Measurements from ENCODE around the gene HAPLN2. TPM values are rescaled to one million over a fixed set of nuclear protein-coding genes. Genes with fewer than 3 reads are reported as not detected.

The HAPLN2 gene
- total RNA-seq (under 1 TPM; 0.39 to 0.58 TPM), polyA plus RNA-seq (not detected), total RNA-seq (0 to 0.26 (median 0.11) reads per million in 6 experiments)

- Mint-ChIP-seq H3K36me3 (no peaks in the 10 kb centered on the region), H3K27ac (no peak within 1 kb of the TSS), H3K4me1 (peaks cover 0 to 4% (median under 1%) of the 10 kb centered on the region in 4 donors), H3K4me3 (no peak within 1 kb of the TSS), H3K27me3 (peaks cover 25 to 69% (median 55%) of the 10 kb centered on the region in 5 donors), H3K9me3 (no peaks in the 10 kb centered on the region)
- DNase-seq (no peak), ATAC-seq (peak in 1 of 2 donors; percentile 42)
- POLR2A ChIA-PET: interaction anchor here (0.7 kb wide), 1 partner anchor 12 kb away, joined by 9 read pairs; no protein-coding TSS in a partner anchor
These were observed at the start of gene HAPLN2 for GRCh38 chr1:156618853-156619581. Gene HAPLN2, plus strand, starts transcription at chr1:156619415. Its CDS starts 4,076 bp downstream, at chr1:156623491.

GRCh38 chr1:156571261-156571852, 47.9 kb upstream of the HAPLN2 start:
- POLR2A ChIA-PET: interaction anchor here (0.6 to 2.5 kb wide), 5 partner anchors 11 to 613 kb away, joined by 3 to 12 read pairs (median 5); no protein-coding TSS in a partner anchor
- Mint-ChIP-seq H3K9me3 (no peaks in the 10 kb centered on the region), H3K27ac (no peak overlapping the region), H3K36me3 (no peaks in the 10 kb centered on the region), H3K4me3 (peak overlapping the region in 6 of 10 donors; percentile 23 to 92 (median 42)), H3K27me3 (peaks cover 16 to 37% (median 28%) of the 10 kb centered on the region in 5 donors), H3K4me1 (peaks cover 12 to 20% (median 17%) of the 10 kb centered on the region in 4 donors)
- ATAC-seq (no peak), DNase-seq (no peak)

- no peaks in the 10 kb centered on the region for H3K9me3 Mint-ChIP-seq
- H3K27ac Mint-ChIP-seq: peak within 1 kb of the TSS in 8 of 10 donors; percentile 38 to 93 (median 76)
- ATAC-seq (peak; percentile 94 to 99), DNase-seq (peak; percentile 55 to 90 (median 68))
- POLR2A ChIA-PET: interaction anchor here (1.0 to 2.5 kb wide), 5 partner anchors 10 to 91 kb away, joined by 3 to 12 read pairs (median 4); no protein-coding TSS in a partner anchor
- H3K4me1 Mint-ChIP-seq: peaks cover 12 to 20% (median 17%) of the 10 kb centered on the region in 4 donors
- H3K27me3 Mint-ChIP-seq: peaks cover 16 to 37% (median 28%) of the 10 kb centered on the region in 5 donors
- H3K36me3 Mint-ChIP-seq: no peaks in the 10 kb centered on the region
- H3K4me3 Mint-ChIP-seq: peak within 1 kb of the TSS; percentile 72 to 92 (median 88)
These were observed 47.1 kb upstream of the HAPLN2 start, which contains the start of gene IQGAP3 for GRCh38 chr1:156571919-156572662. Gene IQGAP3, minus strand, starts transcription at chr1:156572565. Its CDS starts 36 bp downstream, at chr1:156572529.

- Mint-ChIP-seq H3K4me1 (peaks cover 12 to 20% (median 17%) of the 10 kb centered on the region in 4 donors), H3K27ac (peak overlapping the region in 6 of 10 donors; percentile 38 to 93 (median 76)), H3K36me3 (no peaks in the 10 kb centered on the region), H3K4me3 (peak overlapping the region; percentile 72 to 92 (median 88)), H3K27me3 (peaks cover 16 to 37% (median 28%) of the 10 kb centered on the region in 5 donors), H3K9me3 (no peaks in the 10 kb centered on the region)
- POLR2A ChIA-PET: interaction anchor here (1.0 to 2.5 kb wide), 3 partner anchors 10 to 71 kb away, joined by 3 to 12 read pairs (median 9); no protein-coding TSS in a partner anchor
- ATAC-seq (no peak), DNase-seq (no peak)
These were observed 46.6 kb upstream of the HAPLN2 start for GRCh38 chr1:156572663-156573018.

- Mint-ChIP-seq H3K4me3 (no peak overlapping the region), H3K9me3 (no peaks in the 10 kb centered on the region), H3K27ac (peak overlapping the region in 1 of 10 donors; percentile 25), H3K36me3 (no peaks in the 10 kb centered on the region), H3K4me1 (peaks cover 14 to 21% (median 19%) of the 10 kb centered on the region in 4 donors), H3K27me3 (peaks cover 16 to 37% (median 28%) of the 10 kb centered on the region in 5 donors)
- ATAC-seq (no peak), DNase-seq (no peak)
- POLR2A ChIA-PET: interaction anchor here (0.7 to 1.3 kb wide), 3 partner anchors 23 to 114 kb away, joined by 5 read pairs; no protein-coding TSS in a partner anchor
These were observed 45.1 kb upstream of the HAPLN2 start for GRCh38 chr1:156574039-156574633.

- Mint-ChIP-seq H3K27me3 (peaks cover 5 to 12% (median 10%) of the 10 kb centered on the region in 5 donors), H3K36me3 (peaks cover 0 to 3% (median 0%) of the 10 kb centered on the region in 3 donors), H3K27ac (peak overlapping the region in 1 of 10 donors; percentile 58), H3K9me3 (no peaks in the 10 kb centered on the region), H3K4me1 (peaks cover 20 to 32% (median 23%) of the 10 kb centered on the region in 4 donors), H3K4me3 (no peak overlapping the region)
- DNase-seq (no peak), ATAC-seq (no peak)
- POLR2A ChIA-PET: interaction anchor here (0.6 kb wide), 1 partner anchor 149 kb away, joined by 4 read pairs; no protein-coding TSS in a partner anchor
These were observed 41.7 kb upstream of the HAPLN2 start for GRCh38 chr1:156577550-156577949.

GRCh38 chr1:156578055-156578454, 41.2 kb upstream of the HAPLN2 start:
- H3K4me3 Mint-ChIP-seq: no peak overlapping the region
- peaks cover 20 to 32% (median 23%) of the 10 kb centered on the region in 4 donors for H3K4me1 Mint-ChIP-seq
- H3K36me3 Mint-ChIP-seq: peaks cover 0 to 3% (median 0%) of the 10 kb centered on the region in 3 donors
- peaks cover 1 to 7% (median 5%) of the 10 kb centered on the region in 5 donors for H3K27me3 Mint-ChIP-seq
- peak overlapping the region in 3 of 10 donors; percentile 20 to 81 (median 58) for H3K27ac Mint-ChIP-seq
- POLR2A ChIA-PET: interaction anchor here (0.6 to 6.2 kb wide), 4 partner anchors 13 to 76 kb away, joined by 3 to 163 read pairs (median 4); partner anchors contain the start of gene MEF2D
- ATAC-seq (no peak), DNase-seq (no peak)
- H3K9me3 Mint-ChIP-seq: no peaks in the 10 kb centered on the region

GRCh38 chr1:156579472-156579871, 39.7 kb upstream of the HAPLN2 start, which contains the start of gene TTC24:
Gene TTC24, plus strand, starts transcription at chr1:156579723. Its CDS starts 1,642 bp downstream, at chr1:156581365.
- DNase-seq: no peak
- H3K4me1 Mint-ChIP-seq: peaks cover 20 to 44% (median 34%) of the 10 kb centered on the region in 4 donors
- peaks cover 0 to 3% (median 0%) of the 10 kb centered on the region in 3 donors for H3K36me3 Mint-ChIP-seq
- H3K4me3 Mint-ChIP-seq: peak within 1 kb of the TSS in 2 of 10 donors; percentile 20 to 32
- peak within 1 kb of the TSS in 7 of 10 donors; percentile 2 to 99 (median 60) for H3K27ac Mint-ChIP-seq
- no peak for ATAC-seq
- H3K9me3 Mint-ChIP-seq: no peaks in the 10 kb centered on the region
- POLR2A ChIA-PET: interaction anchor here (0.6 to 6.2 kb wide), 6 partner anchors 12 to 379 kb away, joined by 3 to 163 read pairs (median 4); partner anchors contain the start of genes MEF2D and NAXE
- H3K27me3 Mint-ChIP-seq: peaks cover 0 to 4% (median 0%) of the 10 kb centered on the region in 5 donors

GRCh38 chr1:156581661-156582387, 37.4 kb upstream of the HAPLN2 start:
- Mint-ChIP-seq H3K9me3 (no peaks in the 10 kb centered on the region), H3K36me3 (peaks cover 0 to 10% (median 8%) of the 10 kb centered on the region in 3 donors), H3K27me3 (no peaks in the 10 kb centered on the region), H3K27ac (peak overlapping the region; percentile 91 to 100 (median 98)), H3K4me3 (peak overlapping the region; percentile 95 to 99 (median 97)), H3K4me1 (peaks cover 24 to 58% (median 42%) of the 10 kb centered on the region in 4 donors)
- peak; percentile 51 to 81 (median 64) for DNase-seq
- POLR2A ChIA-PET: interaction anchor here (0.5 to 6.2 kb wide), 18 partner anchors 10 to 159 kb away, joined by 3 to 163 read pairs (median 3); partner anchors contain the start of genes GPATCH4, IQGAP3, MEF2D and METTL25B
- ATAC-seq: peak; percentile 90 to 93

GRCh38 chr1:156582388-156583017, 36.7 kb upstream of the HAPLN2 start:
- peak overlapping the region; percentile 95 to 99 (median 97) for H3K4me3 Mint-ChIP-seq
- H3K4me1 Mint-ChIP-seq: peaks cover 25 to 58% (median 42%) of the 10 kb centered on the region in 4 donors
- H3K36me3 Mint-ChIP-seq: peaks cover 0 to 10% (median 8%) of the 10 kb centered on the region in 3 donors
- H3K27me3 Mint-ChIP-seq: no peaks in the 10 kb centered on the region
- peak; percentile 37 to 49 for ATAC-seq
- peak in 5 of 10 donors; percentile 7 to 44 (median 29) for DNase-seq
- POLR2A ChIA-PET: interaction anchor here (0.5 to 6.2 kb wide), 15 partner anchors 10 to 158 kb away, joined by 3 to 163 read pairs (median 6); partner anchors contain the start of genes GPATCH4, IQGAP3, MEF2D and METTL25B
- H3K27ac Mint-ChIP-seq: peak overlapping the region; percentile 91 to 100 (median 98)
- H3K9me3 Mint-ChIP-seq: no peaks in the 10 kb centered on the region

All from naive thymus-derived CD8-positive, alpha-beta T cell (primary cell).